H4 (cell line): Measurements from ENCODE around the gene MAMDC2. TPM values are rescaled to one million over a fixed set of nuclear protein-coding genes. Genes with fewer than 3 reads are reported as not detected.
"Not testable (repeated sequence)": the region's sequence is repeated elsewhere in the genome, so short reads cannot be mapped to it uniquely, and the experiment has no call there.

Experiments
- DNase-seq: peaks from one replicate; pipeline ENCODE4 v3.0.0-alpha.2; 2015; ENCODE audit warnings: low spot score
- total RNA-seq: library from RNA; depleted of rRNA; stranded (reverse); fragments of >200 nt; shearing (Covaris generic); gene quantifications from 2 replicates; pipeline ENCODE4 v1.2.3, GENCODE V29; 2014

MAMDC2 gene
- total RNA-seq, 1 experiment from 2014 or later = not detected

DNA sequence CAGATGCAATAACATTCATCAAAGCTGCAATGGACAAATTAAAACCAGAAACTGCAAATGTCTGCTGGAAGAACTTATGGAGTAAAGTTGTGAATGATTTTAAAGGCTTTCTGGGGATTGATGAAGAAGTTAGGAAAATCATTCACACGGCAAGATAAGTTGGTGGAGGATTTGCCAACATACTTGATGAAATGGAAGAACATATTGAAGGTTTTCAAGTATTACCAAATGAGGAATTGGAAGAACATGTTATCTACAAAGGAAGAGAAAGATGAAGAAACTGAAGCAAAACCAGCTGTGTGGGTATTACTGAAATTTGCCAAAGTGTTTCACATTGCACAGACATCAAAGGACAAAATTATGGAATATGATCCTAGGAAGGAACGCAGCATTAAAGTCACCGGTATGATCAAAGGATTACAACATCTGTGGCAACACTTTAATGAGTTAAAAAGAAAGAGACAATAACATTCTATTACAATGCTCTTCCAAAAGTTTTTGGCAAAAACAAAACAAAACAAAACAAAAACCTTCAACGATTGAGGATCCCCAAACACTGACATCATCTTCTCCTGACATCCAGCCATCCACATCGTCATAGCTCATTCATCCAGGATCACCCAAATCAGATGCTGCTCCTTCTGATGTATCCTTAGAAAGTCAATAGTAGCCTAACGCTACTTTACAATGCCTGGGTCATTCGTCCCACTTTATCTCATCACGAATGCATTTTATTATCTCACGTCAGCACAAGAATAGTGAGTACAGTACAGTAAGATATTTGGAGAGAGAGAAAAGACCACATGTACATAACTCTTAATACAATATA is 153.8 kb downstream of the MAMDC2 start:
- DNase-seq = no peak

- DNase-seq = not testable (repeated sequence)
These were observed 161.1 kb downstream of the MAMDC2 start for GRCh38 chr9:70204743-70205142.

DNA sequence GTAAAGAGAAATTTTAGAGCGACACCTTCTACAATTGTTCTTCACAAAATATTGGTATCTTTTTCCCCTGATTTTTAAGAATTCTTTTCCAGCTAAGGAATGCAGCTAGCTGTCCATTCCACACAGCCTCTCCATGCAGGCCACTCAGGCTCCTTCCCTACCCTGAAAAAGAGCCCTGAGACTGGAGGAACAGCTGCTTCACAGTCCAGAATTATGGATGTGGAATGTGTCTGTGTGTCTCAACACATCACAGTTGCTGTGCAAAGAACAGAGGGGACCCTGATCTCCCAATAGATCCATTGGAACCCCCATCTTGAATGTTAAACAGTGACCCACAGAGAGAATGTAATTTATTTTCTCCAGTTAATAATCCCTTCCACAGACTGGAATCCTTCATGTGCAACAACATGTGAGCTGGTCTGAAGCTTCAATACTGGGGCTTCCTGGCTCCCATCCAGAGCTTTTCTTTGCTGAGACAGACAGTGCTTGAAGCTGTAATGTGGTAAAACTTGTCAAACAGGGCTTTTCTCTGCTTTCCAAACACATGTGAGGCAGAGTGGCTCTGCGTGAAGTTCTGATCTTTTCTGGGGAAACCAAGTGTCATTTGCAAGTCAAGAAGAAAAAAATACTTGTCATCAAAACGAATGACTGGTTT is 161.8 kb downstream of the MAMDC2 start:
- no peak for DNase-seq

GRCh38 chr9:70217029-70217428 is 173.4 kb downstream of the MAMDC2 start:
- DNase-seq = no peak

GRCh38 chr9:70218767-70219166 is 175.1 kb downstream of the MAMDC2 start:
- DNase-seq = no peak

GRCh38 chr9:70220216-70220615 is 176.6 kb downstream of the MAMDC2 start:
- DNase-seq = no peak

GRCh38 chr9:70222354-70222753 is 178.7 kb downstream of the MAMDC2 start:
- DNase-seq = no peak

DNA sequence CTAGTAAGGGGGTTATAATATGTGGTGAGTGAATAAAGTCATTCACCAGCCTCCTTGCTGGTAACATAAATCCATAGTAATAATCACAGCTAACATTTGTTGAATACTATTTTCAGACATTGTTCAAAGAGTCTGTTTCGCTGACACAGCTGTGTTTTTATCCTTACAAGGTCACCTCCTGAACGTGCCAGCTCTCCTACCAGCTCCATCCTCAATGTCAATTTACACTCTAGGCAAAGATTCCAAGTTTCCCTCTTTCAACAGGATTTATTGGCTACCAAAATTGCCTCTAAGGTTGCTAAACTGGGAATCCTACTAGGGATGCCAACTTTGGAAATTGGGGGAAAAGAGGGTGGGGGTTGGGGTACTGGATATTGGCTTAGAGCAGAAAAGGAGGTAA is 184.5 kb downstream of the MAMDC2 start:
- DNase-seq = no peak

- DNase-seq = no peak
These were observed 185.0 kb downstream of the MAMDC2 start for GRCh38 chr9:70228611-70229010.

GRCh38 chr9:70229026-70229425 is 185.4 kb downstream of the MAMDC2 start:
- no peak for DNase-seq

DNA sequence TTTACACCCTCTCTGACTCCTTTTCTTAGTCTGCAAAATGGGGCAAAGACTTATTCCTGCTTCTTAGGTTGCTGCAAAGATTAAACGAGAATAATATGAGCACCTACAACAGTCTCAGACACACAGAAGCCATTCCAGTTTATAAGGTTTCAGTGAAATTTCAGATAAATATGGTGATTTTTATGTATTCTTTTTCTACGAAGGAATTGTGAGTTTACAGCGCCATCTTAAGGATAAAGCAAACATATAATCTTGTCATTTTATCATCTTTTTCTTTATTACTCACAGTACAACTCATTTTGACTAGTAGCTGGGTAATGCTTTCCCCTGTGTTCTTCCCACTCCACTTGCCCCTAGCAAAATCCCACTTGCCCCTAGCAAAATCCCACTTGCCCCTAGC is 185.9 kb downstream of the MAMDC2 start:
- no peak for DNase-seq

GRCh38 chr9:70232476-70232875 is 188.8 kb downstream of the MAMDC2 start:
- no peak for DNase-seq

- DNase-seq = not testable (repeated sequence)
These were observed 190.6 kb downstream of the MAMDC2 start for GRCh38 chr9:70234208-70234607.

DNA sequence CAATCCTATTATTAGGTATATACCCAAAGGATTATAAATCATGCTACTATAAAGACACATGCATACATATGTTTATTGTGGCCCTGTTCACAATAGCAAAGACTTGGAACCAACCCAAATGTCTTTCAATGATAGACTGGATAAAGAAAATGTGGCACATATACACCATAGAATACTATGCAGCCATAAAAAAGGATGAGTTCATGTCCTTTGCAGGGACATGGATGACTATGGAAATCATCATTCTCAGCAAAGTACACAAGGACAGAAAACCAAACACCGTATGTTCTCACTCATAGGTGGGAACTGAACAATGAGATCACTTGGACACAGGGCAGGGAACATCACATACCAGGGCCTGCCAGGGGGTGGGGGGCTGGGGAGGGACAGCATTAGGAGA is 202.3 kb downstream of the MAMDC2 start:
- not testable (repeated sequence) for DNase-seq

- no peak for DNase-seq
These were observed 206.6 kb downstream of the MAMDC2 start for GRCh38 chr9:70250221-70250620.

DNA sequence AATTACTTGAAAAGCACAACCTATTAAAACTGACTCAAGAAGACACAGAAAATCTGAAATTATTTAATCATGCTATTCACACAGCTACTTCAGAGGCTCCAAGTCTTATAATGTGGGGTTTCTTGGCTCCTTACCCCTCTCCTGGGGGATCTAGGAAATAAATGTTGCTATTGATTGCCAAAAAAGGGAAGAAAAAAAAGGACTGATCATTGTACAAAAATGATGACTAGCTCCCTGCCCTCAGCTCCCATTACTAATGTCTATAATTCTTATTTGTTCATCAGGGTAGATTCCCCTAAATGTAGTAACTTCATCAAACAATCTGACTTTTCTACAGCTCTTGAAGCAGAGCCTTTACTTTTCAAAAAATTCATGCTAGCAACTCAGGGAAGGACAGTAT is 211.8 kb downstream of the MAMDC2 start:
- no peak for DNase-seq

DNA sequence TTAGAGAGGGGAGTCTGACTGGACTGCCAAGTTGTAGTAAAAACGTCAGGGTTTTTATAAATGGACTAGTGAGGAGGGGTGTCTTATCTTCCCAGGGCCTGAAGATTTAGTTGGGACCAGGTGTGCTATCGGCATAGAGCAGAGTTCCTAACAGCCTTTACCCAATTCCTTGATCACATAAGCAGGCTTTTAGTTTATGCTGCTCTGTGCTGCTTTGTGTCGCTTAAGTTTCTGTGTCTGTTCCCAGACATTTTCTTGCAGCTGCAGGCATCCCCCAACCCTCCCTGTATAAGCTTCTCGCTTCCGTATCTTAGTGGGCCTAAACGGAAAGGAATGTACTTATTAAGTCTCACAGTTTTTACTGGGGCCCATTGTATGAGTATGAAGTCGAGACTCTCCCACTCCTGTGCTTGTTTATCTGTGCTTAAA is 212.5 kb downstream of the MAMDC2 start:
- peak; percentile 63 for DNase-seq

GRCh38 chr9:70257502-70257901 is 213.9 kb downstream of the MAMDC2 start:
- no peak for DNase-seq

DNA sequence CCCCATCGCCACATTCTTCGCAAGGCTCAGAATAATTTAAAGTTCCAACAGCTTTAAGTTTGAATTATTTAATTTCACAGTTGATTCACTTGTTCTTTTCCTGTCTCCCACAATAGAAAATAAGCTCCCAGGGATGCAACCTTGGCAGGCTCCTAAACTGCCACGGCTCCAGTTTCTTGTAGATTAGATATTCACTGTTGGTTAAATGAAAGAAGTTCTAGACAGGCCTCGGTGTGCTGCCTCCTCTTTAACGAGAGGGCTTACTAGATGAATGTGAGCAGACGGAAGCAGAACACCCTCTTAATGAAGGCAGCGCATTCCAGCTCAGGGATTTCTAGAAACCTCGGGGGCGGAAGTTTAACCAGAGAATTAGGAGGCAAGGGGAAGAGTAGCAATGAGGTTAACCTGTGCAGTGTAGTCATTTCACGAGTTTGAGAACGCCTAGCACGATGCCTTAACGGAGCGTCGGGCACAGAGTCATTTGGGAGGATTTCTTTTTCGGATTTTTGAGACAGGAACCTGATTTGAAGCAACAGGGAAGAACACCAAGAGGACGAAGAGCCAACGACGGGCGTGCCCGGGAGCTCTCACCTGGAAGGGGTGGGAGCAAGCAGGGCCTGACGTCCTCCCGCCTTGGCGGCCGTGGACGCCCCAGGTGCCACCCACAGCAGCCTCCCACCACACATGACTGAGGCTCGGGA is 214.5 kb downstream of the MAMDC2 start:
- DNase-seq = peak; percentile 20

- DNase-seq = peak; percentile 88
These were observed 215.3 kb downstream of the MAMDC2 start, which contains the start of gene SMC5 for GRCh38 chr9:70258692-70259511. TSS of gene SMC5 (plus strand) at chr9:70258978. CDS start at chr9:70259079, 101 bp downstream.

GRCh38 chr9:70259512-70259802 is 215.8 kb downstream of the MAMDC2 start:
- DNase-seq = no peak

DNA sequence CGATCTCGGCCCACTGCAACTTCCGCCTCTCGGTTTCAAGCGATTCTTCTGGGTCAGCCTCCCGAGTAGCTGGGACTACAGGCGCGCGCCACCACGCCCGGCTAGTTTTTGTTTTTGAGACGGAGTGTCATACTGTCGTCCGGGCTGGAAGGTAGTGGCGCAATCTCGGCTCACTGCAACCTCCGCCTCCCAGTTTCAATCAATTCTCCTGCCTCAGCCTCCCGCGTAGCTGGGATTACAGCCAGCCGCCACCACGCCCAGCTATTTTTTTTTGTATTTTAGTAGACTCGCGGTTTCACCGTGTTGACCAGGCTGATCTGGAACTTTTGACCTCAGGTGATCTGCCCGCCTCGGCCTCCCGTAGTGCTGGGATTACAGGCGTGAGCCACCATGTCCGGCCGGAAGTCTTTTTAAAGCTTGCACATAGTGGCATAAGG is 216.4 kb downstream of the MAMDC2 start:
- DNase-seq = no peak
